Lower leg skin (tissue), 3 donors: ENCODE measurements around the gene AMH.

Experiments used
- CTCF ChIP-seq, 3 donors: fragments of 450-650 bp; IDR thresholded peaks; one replicate each; pipeline ENCODE4 v1.5.1; 2016; ENCODE audit warnings: antibody characterized with exemption in 3 of 3, mild to moderate bottlenecking in 3 of 3, moderate library complexity in 2 of 3
- POLR2A ChIP-seq, 2 donors: fragments of 450-650 bp; IDR thresholded peaks; one replicate each; pipeline ENCODE4 v1.6.1; 2016 to 2017; ENCODE audit warnings: antibody characterized with exemption in 2 of 2, mild to moderate bottlenecking in 1 of 2, moderate library complexity in 1 of 2

DNA sequence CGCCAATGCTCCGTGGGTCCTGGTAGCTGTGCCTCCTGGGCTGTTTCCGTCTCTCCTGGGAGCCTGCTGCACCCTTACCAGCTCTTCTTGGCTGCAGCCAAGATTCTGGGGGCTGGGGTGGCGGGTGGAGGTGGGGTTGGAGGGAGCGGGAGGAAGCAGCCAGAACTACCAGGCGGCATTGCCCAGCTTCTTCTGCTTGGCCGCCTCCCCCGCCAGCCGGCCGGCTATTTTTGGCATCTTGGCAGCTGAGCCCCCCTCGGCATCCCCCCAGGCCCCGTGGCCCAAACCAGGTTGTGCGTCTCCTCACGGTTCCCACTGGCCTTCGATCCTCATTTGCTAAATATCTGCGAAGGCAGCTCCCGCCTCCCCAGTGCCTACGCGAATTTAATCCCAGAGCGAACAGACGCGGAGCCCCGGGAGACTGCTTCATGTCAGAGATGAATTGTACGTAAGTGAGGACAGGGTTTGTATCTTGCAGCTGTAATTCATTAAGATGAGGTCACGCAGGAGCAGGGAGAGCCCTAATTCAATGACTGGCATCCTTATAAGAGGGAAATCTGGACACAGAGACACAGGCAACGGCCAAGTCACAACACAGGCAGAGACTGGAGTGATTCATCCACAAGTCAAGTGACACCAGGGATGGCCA lies 45.7 kb downstream of the AMH start:
- TF ChIP-seq CTCF (IDR thresholded peaks at IDR 0.05) = no peak
- no peak for TF ChIP-seq POLR2A (IDR thresholded peaks at IDR 0.05)
